ENCODE results near the gene FAM229B. TPM values are rescaled to one million over a fixed set of nuclear protein-coding genes. Genes with fewer than 3 reads are reported as not detected.

Gene FAM229B
- total and polyA plus RNA-seq, 2 experiments from 2014 or later: 16.5 to 51.5 TPM

GRCh38 chr6:112150363-112150762 lies 63.0 kb downstream of the FAM229B start:
- DNase-seq (ENCODE audit: low read depth in 1 of 2, low spot score in 1 of 2): no peak
- Histone ChIP-seq H3K4me3 (no peak overlapping the region), H3K36me3 (peaks cover 95% of the 10 kb centered on the region), H3K27ac (peak overlapping the region; percentile 26), H3K9me3 (ENCODE audit: low read depth) (no peaks in the 10 kb centered on the region), H3K27me3 (no peaks in the 10 kb centered on the region), H3K4me1 (ENCODE audit: low read depth) (no peaks in the 10 kb centered on the region)
- no peak for TF ChIP-seq CTCF (IDR thresholded peaks at IDR 0.05; ENCODE audit: low read depth, low read length)

Other genes starting within 250 kb of the FAM229B start
- 90.5 and 95.7 TPM in 2 replicates for gene FYN, start 214.1 kb upstream of the FAM229B start, total RNA-seq
- 87.0 and 104 TPM in 2 replicates for gene FYN, start 214.1 kb upstream of the FAM229B start, polyA plus RNA-seq
- gene CCN6, start 33.5 kb upstream of the FAM229B start, total RNA-seq: not detected in 2 replicates
- 0.11 and 0.17 TPM in 2 replicates for gene CCN6, start 33.5 kb upstream of the FAM229B start, polyA plus RNA-seq
- gene TUBE1, start 109 bp upstream of the FAM229B start, total RNA-seq: 27.6 and 42.8 TPM in 2 replicates
- gene TUBE1, start 109 bp upstream of the FAM229B start, polyA plus RNA-seq: 22.5 and 23.9 TPM in 2 replicates
- gene LAMA4, start 167.0 kb downstream of the FAM229B start, total RNA-seq: 155 and 304 TPM in 2 replicates
- gene LAMA4, start 167.0 kb downstream of the FAM229B start, polyA plus RNA-seq: 162 and 244 TPM in 2 replicates

Measured in cardiac muscle cell (in vitro differentiated cells and primary cell).